Coronary artery (tissue), 2 donors: ENCODE results near the gene ADAMTS8.

Experiments used
- DNase-seq: peaks from one replicate; pipeline ENCODE4 v3.0.0-alpha.2; 2017; ENCODE audit warnings: low spot score
- H3K27ac ChIP-seq, 2 donors: fragments of 200-600 bp; sonication (generic); one replicate each; pipeline ENCODE4 v1.5.1; 2016 to 2019
- H3K4me3 ChIP-seq: fragments of 200-600 bp; sonication (generic); 2 replicates; pipeline ENCODE4 v1.5.1; 2016; ENCODE audit warnings: mild to moderate bottlenecking, moderate library complexity
- CTCF ChIP-seq: fragments of 200-600 bp; sonication (generic); IDR thresholded peaks from one replicate; pipeline ENCODE4 v1.5.1; 2019; ENCODE audit warnings: antibody characterized with exemption

Gene ADAMTS8

GRCh38 chr11:130397780-130398179 is 30.6 kb downstream of the ADAMTS8 start:
- Histone ChIP-seq H3K4me3 (no peak overlapping the region), H3K27ac (no peak overlapping the region)
- no peak for TF ChIP-seq CTCF
- no peak for DNase-seq

- H3K4me3 ChIP-seq, result no peak overlapping the region
Observed at GRCh38 chr11:130396965-130397364, 31.4 kb downstream of the ADAMTS8 start.

GRCh38 chr11:130394615-130395014 is 33.8 kb downstream of the ADAMTS8 start:
- TF ChIP-seq CTCF, result no peak
- DNase-seq, result no peak
- no peak overlapping the region for H3K27ac ChIP-seq
- no peak overlapping the region for H3K4me3 ChIP-seq

More at GRCh38 chr11:130396965-130397364, 31.4 kb downstream of the ADAMTS8 start:
- DNase-seq, result no peak
- no peak overlapping the region for H3K27ac ChIP-seq
- no peak for TF ChIP-seq CTCF

- no peak for DNase-seq
- no peak overlapping the region for H3K4me3 ChIP-seq
- H3K27ac ChIP-seq, result no peak overlapping the region
- TF ChIP-seq CTCF, result no peak
Observed at GRCh38 chr11:130391711-130392110, 36.7 kb downstream of the ADAMTS8 start.

GRCh38 chr11:130390071-130390758 is 38.2 kb downstream of the ADAMTS8 start:
- H3K4me3 ChIP-seq, result no peak overlapping the region
- no peak for TF ChIP-seq CTCF
- H3K27ac ChIP-seq, result no peak overlapping the region
- DNase-seq, result no peak

GRCh38 chr11:130389335-130389935 is 39.0 kb downstream of the ADAMTS8 start:
- Histone ChIP-seq H3K27ac (no peak overlapping the region), H3K4me3 (no peak overlapping the region)
- no peak for TF ChIP-seq CTCF
- no peak for DNase-seq

- H3K4me3 ChIP-seq, result no peak overlapping the region
- no peak for DNase-seq
- TF ChIP-seq CTCF, result no peak
- no peak overlapping the region for H3K27ac ChIP-seq
Observed at GRCh38 chr11:130388607-130389205, 39.7 kb downstream of the ADAMTS8 start.
